Endothelial cell of hepatic sinusoid (primary cell): ENCODE data around the gene HOXB7.

Experiments
- in situ Hi-C: cut with HindIII; loops from 2 replicates; pipeline ENCODE4 v1.10.0; 2017; ENCODE audit warnings: low sequenced_read_pairs

Gene HOXB7

GRCh38 chr17:48586355-48587258 lies 24.2 kb downstream of the HOXB7 start:
- in situ Hi-C loops, result no loop called here

- in situ Hi-C loops, result no loop called here
Observed at GRCh38 chr17:48584223-48584741, 26.5 kb downstream of the HOXB7 start.

GRCh38 chr17:48583708-48584222 lies 27.1 kb downstream of the HOXB7 start:
- in situ Hi-C loops, result no loop called here

- in situ Hi-C loops, result no loop called here
Observed at GRCh38 chr17:48582750-48583069, 28.1 kb downstream of the HOXB7 start.

GRCh38 chr17:48579760-48580554 lies 30.9 kb downstream of the HOXB7 start:
- in situ Hi-C loops, result no loop called here

GRCh38 chr17:48579471-48579759 lies 31.4 kb downstream of the HOXB7 start:
- in situ Hi-C loops, result no loop called here

GRCh38 chr17:48578616-48579470 lies 32.0 kb downstream of the HOXB7 start:
- in situ Hi-C loops, result no loop called here

GRCh38 chr17:48577946-48578615 lies 32.7 kb downstream of the HOXB7 start, which contains the start of gene HOXB4:
HOXB4 (minus strand) TSS chr17:48578350; CDS start chr17:48578319, 31 bp downstream.
- in situ Hi-C loops, result no loop called here

GRCh38 chr17:48577330-48577945 lies 33.4 kb downstream of the HOXB7 start:
- in situ Hi-C loops, result no loop called here

GRCh38 chr17:48576479-48577309 lies 34.1 kb downstream of the HOXB7 start:
- in situ Hi-C loops, result no loop called here

GRCh38 chr17:48575673-48576478 lies 34.9 kb downstream of the HOXB7 start:
- in situ Hi-C loops, result no loop called here

- in situ Hi-C loops, result no loop called here
Observed at GRCh38 chr17:48575066-48575582, 35.7 kb downstream of the HOXB7 start.

GRCh38 chr17:48574505-48575065 lies 36.2 kb downstream of the HOXB7 start:
- in situ Hi-C loops, result no loop called here

GRCh38 chr17:48571826-48572417 lies 38.9 kb downstream of the HOXB7 start:
- in situ Hi-C loops, result no loop called here

- in situ Hi-C loops, result no loop called here
Observed at GRCh38 chr17:48571024-48571818, 39.6 kb downstream of the HOXB7 start.

GRCh38 chr17:48570325-48571023 lies 40.3 kb downstream of the HOXB7 start:
- in situ Hi-C loops, result no loop called here
